Peyer's patch (tissue), 4 donors: ENCODE measurements around the gene SMYD3. TPM values are rescaled to one million over a fixed set of nuclear protein-coding genes. Genes with fewer than 3 reads are reported as not detected.

Experiments
- DNase-seq, 3 donors: peaks; one replicate each; pipeline ENCODE4 v3.0.0-alpha.2; 2017 to 2019
- H3K27ac ChIP-seq, 4 donors: fragments of 200-600 bp; sonication (generic); one replicate each; pipeline ENCODE4 v1.5.1; 2016 to 2019
- H3K27me3 ChIP-seq, 2 donors: fragments of 200-600 bp; sonication (generic); one replicate each; pipeline ENCODE4 v1.5.1; 2019
- H3K36me3 ChIP-seq, 3 donors: fragments of 200-600 bp; sonication (generic); one replicate each; pipeline ENCODE4 v1.5.1; 2016 to 2019
- H3K4me1 ChIP-seq, 4 donors: fragments of 200-600 bp; sonication (generic); one replicate each; pipeline ENCODE4 v1.5.1; 2016 to 2019
- H3K4me3 ChIP-seq, 4 donors: fragments of 200-600 bp; sonication (generic); 1 replicate in 3 of 4; 2 replicates in 1 of 4; pipeline ENCODE4 v1.5.1; 2016 to 2019; ENCODE audit warnings: mild to moderate bottlenecking in 1 of 4
- H3K9me3 ChIP-seq, 4 donors: fragments of 200-600 bp; sonication (generic); one replicate each; pipeline ENCODE4 v1.5.1; 2016 to 2019; ENCODE audit warnings: mild to moderate bottlenecking in 1 of 4
- POLR2A ChIP-seq, 2 donors: fragments of 450-650 bp; IDR thresholded peaks; one replicate each; pipeline ENCODE4 v1.5.1; 2017; ENCODE audit warnings: antibody characterized with exemption in 2 of 2, mild to moderate bottlenecking in 2 of 2, moderate library complexity in 2 of 2
- total RNA-seq, 4 donors: library from RNA; depleted of rRNA; stranded (reverse); fragments of >200 nt; gene quantifications; one replicate each; pipeline ENCODE4 v1.1.0, GENCODE V29; 2016
- TF ChIP-seq, protein P1 (sequence below), 6 experiments: fragments of 450-650 bp in 4 of 6; fragments of 200-600 bp in 2 of 6; sonication (generic) in 1 of 6; IDR thresholded peaks; one replicate each; pipeline ENCODE4 v1.5.1; 2017 to 2019; ENCODE audit warnings: antibody characterized with exemption in 6 of 6, mild to moderate bottlenecking in 3 of 6, moderate library complexity in 1 of 6

The SMYD3 gene
- total RNA-seq, 4 donors from 2014 or later = 19.8 to 55.3 (median 26.9) TPM

DNA sequence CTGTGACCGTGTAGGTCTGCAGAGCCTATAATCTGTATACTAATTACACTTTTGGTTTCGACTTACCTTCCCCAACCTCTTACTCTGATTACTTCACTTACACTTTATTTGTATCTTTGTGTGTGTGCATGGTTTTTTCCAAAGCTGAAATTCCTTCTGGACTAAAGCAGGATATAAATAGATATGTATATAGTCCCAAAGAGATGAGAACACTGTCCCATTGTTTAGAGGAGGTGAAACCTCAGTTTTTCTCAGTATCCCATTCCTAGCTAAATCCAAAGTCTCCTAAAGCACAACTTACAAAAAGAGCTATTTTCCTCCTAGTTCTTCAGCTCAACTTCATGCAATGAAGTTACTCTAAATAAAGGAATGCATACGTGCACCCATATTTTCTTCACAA, 442.2 kb downstream of the SMYD3 start:
- Histone ChIP-seq H3K36me3 (no peaks in the 10 kb centered on the region), H3K27me3 (no peaks in the 10 kb centered on the region), H3K27ac (no peak overlapping the region), H3K4me3 (no peak overlapping the region), H3K4me1 (no peaks in the 10 kb centered on the region), H3K9me3 (no peaks in the 10 kb centered on the region)
- TF ChIP-seq POLR2A (IDR thresholded peaks at IDR 0.05) = no peak
- TF ChIP-seq, protein P1, sequence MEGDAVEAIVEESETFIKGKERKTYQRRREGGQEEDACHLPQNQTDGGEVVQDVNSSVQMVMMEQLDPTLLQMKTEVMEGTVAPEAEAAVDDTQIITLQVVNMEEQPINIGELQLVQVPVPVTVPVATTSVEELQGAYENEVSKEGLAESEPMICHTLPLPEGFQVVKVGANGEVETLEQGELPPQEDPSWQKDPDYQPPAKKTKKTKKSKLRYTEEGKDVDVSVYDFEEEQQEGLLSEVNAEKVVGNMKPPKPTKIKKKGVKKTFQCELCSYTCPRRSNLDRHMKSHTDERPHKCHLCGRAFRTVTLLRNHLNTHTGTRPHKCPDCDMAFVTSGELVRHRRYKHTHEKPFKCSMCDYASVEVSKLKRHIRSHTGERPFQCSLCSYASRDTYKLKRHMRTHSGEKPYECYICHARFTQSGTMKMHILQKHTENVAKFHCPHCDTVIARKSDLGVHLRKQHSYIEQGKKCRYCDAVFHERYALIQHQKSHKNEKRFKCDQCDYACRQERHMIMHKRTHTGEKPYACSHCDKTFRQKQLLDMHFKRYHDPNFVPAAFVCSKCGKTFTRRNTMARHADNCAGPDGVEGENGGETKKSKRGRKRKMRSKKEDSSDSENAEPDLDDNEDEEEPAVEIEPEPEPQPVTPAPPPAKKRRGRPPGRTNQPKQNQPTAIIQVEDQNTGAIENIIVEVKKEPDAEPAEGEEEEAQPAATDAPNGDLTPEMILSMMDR (IDR thresholded peaks at IDR 0.05) = no peak
- no peak for DNase-seq

DNA sequence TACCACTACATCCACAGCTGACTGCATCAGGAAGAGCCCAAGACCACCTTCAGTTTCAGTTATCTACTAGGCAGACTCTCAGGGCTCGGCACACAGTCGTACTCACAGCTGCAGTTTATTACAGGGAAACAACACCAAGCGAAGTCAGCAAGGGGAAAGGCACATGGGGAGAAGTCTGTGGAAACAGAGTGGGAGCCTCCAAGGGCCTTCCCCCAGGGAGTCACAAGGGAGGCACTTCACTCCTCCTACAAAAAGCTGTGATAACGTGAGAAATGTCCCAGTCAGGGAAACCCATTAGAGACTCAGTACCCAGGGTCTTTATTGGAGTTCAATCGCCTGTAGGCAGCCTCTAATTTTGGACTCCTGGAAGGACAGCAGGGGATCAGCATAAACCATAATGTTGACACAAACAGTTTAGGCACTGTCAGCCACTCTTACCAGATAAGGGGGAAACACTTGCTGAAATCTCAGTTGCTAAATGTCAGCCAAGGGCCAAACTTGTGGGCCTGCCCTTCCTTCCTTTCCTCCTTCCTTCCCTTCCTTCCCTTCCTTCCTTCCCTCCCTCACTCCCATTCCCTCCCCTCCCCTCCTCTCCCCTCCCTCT, 444.0 kb downstream of the SMYD3 start:
- no peak overlapping the region for H3K27ac ChIP-seq
- no peaks in the 10 kb centered on the region for H3K36me3 ChIP-seq
- H3K9me3 ChIP-seq = no peaks in the 10 kb centered on the region
- no peak for DNase-seq
- no peak for TF ChIP-seq POLR2A (IDR thresholded peaks at IDR 0.05)
- TF ChIP-seq, protein P1 (IDR thresholded peaks at IDR 0.05) = no peak
- H3K4me1 ChIP-seq = no peaks in the 10 kb centered on the region
- no peaks in the 10 kb centered on the region for H3K27me3 ChIP-seq
- H3K4me3 ChIP-seq = no peak overlapping the region

DNA sequence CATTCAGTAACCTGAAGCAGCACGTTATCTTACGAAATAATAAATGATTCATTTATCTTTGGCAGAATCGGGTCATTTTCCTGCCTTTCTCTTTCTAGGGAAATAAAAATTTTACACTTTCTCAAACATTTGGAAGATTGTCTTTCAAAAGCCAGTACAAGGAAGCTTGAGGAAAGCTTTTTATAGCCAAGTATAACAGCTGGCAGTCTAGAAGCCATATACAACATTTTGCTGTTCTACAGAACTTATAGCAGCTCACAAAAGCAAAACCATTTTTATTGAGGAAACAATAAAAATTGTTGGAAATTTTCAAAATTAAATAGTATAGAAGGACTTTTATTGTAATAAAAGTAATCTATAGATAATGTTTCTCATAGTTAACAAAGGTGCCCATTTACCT, 448.6 kb downstream of the SMYD3 start:
- no peaks in the 10 kb centered on the region for H3K4me1 ChIP-seq
- H3K4me3 ChIP-seq = no peak overlapping the region
- H3K36me3 ChIP-seq = no peaks in the 10 kb centered on the region
- no peak overlapping the region for H3K27ac ChIP-seq
- H3K9me3 ChIP-seq = no peaks in the 10 kb centered on the region
- no peaks in the 10 kb centered on the region for H3K27me3 ChIP-seq
- TF ChIP-seq, protein P1 (IDR thresholded peaks at IDR 0.05) = no peak
- DNase-seq = no peak

DNA sequence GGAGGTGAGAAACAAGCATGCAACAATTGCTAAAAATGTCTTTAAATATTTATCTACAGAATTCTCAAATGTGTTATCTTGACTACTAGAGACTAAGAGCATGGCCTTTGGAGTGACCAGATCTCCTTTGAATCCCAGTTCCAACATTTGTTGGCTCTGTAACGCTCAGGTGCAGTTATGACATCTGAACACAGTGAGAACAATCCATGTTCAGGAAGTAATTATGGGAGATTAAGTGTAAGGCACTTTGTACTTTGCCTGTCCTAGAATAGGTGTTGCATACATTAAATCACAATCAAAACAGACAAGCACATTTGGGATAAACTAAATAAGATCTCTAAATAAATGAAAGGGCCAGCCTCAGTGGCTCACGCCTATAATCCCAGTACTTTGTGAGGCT, 454.5 kb downstream of the SMYD3 start:
- DNase-seq = no peak
- H3K9me3 ChIP-seq = no peaks in the 10 kb centered on the region

DNA sequence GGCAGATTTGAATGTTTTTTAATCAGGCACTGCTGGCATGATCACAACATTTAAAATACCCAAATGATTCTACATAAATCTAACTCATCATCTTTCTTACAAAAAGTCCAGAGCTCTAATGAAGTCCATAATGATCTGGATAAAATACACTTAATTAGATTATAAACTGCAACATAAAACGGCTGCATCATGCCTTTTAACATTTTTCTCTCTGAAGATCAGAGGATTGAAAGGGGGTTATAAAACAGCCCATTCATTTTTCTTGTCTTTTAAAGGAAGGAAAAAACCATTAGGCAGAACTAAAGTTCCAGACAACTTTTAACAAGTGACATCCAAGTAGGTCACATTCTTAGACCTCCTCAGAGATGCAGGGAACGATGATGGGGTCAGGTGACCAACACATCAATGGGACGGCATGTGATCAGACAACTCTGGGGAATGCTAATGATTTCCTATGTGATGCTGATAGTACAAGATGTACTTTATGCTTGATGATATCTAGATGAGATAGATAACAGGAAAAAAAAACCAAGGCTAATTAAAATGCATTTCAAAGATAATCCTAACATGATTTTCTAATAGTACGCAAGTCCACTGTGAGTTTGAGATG, 455.1 kb downstream of the SMYD3 start:
- TF ChIP-seq, protein P1 (IDR thresholded peaks at IDR 0.05) = no peak
- TF ChIP-seq POLR2A (IDR thresholded peaks at IDR 0.05) = no peak

More for the DNA sequence above, 454.5 kb downstream of the SMYD3 start:
- no peaks in the 10 kb centered on the region for H3K36me3 ChIP-seq
- no peaks in the 10 kb centered on the region for H3K27me3 ChIP-seq
- H3K27ac ChIP-seq = peak overlapping the region in 2 of 4 donors; percentile 60 to 82
- no peak overlapping the region for H3K4me3 ChIP-seq
- TF ChIP-seq, protein P1 (IDR thresholded peaks at IDR 0.05) = no peak
- no peak for TF ChIP-seq POLR2A (IDR thresholded peaks at IDR 0.05)
- peaks cover 0 to 3% (median 0%) of the 10 kb centered on the region in 4 donors for H3K4me1 ChIP-seq

More for the DNA sequence above, 455.1 kb downstream of the SMYD3 start:
- H3K9me3 ChIP-seq = no peaks in the 10 kb centered on the region
- no peaks in the 10 kb centered on the region for H3K36me3 ChIP-seq
- H3K27ac ChIP-seq = peak overlapping the region in 2 of 4 donors; percentile 60 to 82
- peak in 1 of 3 donors; percentile 51 for DNase-seq
- H3K4me1 ChIP-seq = peaks cover 0 to 3% (median 0%) of the 10 kb centered on the region in 4 donors
- no peak overlapping the region for H3K4me3 ChIP-seq
- no peaks in the 10 kb centered on the region for H3K27me3 ChIP-seq
